ENCODE data around the gene IFT43.

GRCh38 chr14:76129851-76130576, 144.5 kb downstream of the IFT43 start:
- TF ChIP-seq CTCF (conservative IDR thresholded peaks at IDR 0.05 in 1 of 2, IDR thresholded peaks at IDR 0.05 in 1 of 2; ENCODE audit: low read depth in 1 of 2, low read length in 2 of 2) (no peak), EZH2 (IDR thresholded peaks at IDR 0.05; ENCODE audit: low read length, missing control alignments) (no peak)

Data from fibroblast of lung (primary cell).